Nucleus accumbens (tissue), 56 donors: Measurements from ENCODE around the gene GJD2.
A peak's percentile ranks its signal among the peaks of the same experiment; 100 is the strongest.

Experiments used
- DNase-seq, 56 donors: peaks; one replicate each; lab custom pipeline; 2025; lab: John Stamatoyannopoulos, UW

GJD2 gene

GRCh38 chr15:34776606-34777105 is 21.9 kb upstream of the GJD2 start:
- DNase-seq, result no peak

- no peak for DNase-seq
These were observed 19.1 kb upstream of the GJD2 start for GRCh38 chr15:34773917-34774316.

- no peak for DNase-seq
These were observed 18.2 kb upstream of the GJD2 start for GRCh38 chr15:34773013-34773412.

- no peak for DNase-seq
These were observed 17.5 kb upstream of the GJD2 start for GRCh38 chr15:34772312-34772711.

GRCh38 chr15:34769711-34770110 is 14.9 kb upstream of the GJD2 start:
- DNase-seq, result no peak

GRCh38 chr15:34768530-34768929 is 13.7 kb upstream of the GJD2 start:
- no peak for DNase-seq

- no peak for DNase-seq
These were observed 10.9 kb upstream of the GJD2 start for GRCh38 chr15:34765741-34766140.

GRCh38 chr15:34760909-34761308 is 6.1 kb upstream of the GJD2 start:
- no peak for DNase-seq

GRCh38 chr15:34759992-34760391 is 5.2 kb upstream of the GJD2 start:
- DNase-seq, result no peak

- DNase-seq, result no peak
These were observed 4.5 kb upstream of the GJD2 start for GRCh38 chr15:34759347-34759746.

- DNase-seq, result no peak
These were observed 2.5 kb upstream of the GJD2 start for GRCh38 chr15:34757262-34757661.

GRCh38 chr15:34755419-34755773 is 598 bp upstream of the GJD2 start:
- DNase-seq, result peak in 1 of 56 donors; percentile 13

GRCh38 chr15:34754171-34754601 is 612 bp downstream of the GJD2 start:
- DNase-seq, result peak in 1 of 56 donors; percentile 8

- DNase-seq, result peak in 2 of 56 donors; percentile 4 to 7
These were observed 1.4 kb downstream of the GJD2 start for GRCh38 chr15:34753236-34753894.

GRCh38 chr15:34749691-34750090 is 5.1 kb downstream of the GJD2 start:
- no peak for DNase-seq

- DNase-seq, result no peak
These were observed 15.5 kb downstream of the GJD2 start for GRCh38 chr15:34739346-34739745.

- DNase-seq, result no peak
These were observed 16.8 kb downstream of the GJD2 start for GRCh38 chr15:34738002-34738401.

GRCh38 chr15:34737477-34737876 is 17.3 kb downstream of the GJD2 start:
- no peak for DNase-seq

GRCh38 chr15:34734303-34734702 is 20.5 kb downstream of the GJD2 start:
- DNase-seq, result no peak

GRCh38 chr15:34733621-34734020 is 21.2 kb downstream of the GJD2 start:
- no peak for DNase-seq

GRCh38 chr15:34732430-34732829 is 22.4 kb downstream of the GJD2 start:
- DNase-seq, result no peak

GRCh38 chr15:34730701-34731100 is 24.1 kb downstream of the GJD2 start:
- DNase-seq, result no peak

- DNase-seq, result no peak
These were observed 24.9 kb downstream of the GJD2 start for GRCh38 chr15:34729886-34730285.
